ENCODE data around the gene ENDOG. TPM values are rescaled to one million over a fixed set of nuclear protein-coding genes. Genes with fewer than 3 reads are reported as not detected.

ENDOG gene
- total RNA-seq, 3 donors from 2014 or later (not counting 1 experiment from before 2014, with no cell fraction given): 6.7 to 12.5 (median 8.3) TPM

DNA sequence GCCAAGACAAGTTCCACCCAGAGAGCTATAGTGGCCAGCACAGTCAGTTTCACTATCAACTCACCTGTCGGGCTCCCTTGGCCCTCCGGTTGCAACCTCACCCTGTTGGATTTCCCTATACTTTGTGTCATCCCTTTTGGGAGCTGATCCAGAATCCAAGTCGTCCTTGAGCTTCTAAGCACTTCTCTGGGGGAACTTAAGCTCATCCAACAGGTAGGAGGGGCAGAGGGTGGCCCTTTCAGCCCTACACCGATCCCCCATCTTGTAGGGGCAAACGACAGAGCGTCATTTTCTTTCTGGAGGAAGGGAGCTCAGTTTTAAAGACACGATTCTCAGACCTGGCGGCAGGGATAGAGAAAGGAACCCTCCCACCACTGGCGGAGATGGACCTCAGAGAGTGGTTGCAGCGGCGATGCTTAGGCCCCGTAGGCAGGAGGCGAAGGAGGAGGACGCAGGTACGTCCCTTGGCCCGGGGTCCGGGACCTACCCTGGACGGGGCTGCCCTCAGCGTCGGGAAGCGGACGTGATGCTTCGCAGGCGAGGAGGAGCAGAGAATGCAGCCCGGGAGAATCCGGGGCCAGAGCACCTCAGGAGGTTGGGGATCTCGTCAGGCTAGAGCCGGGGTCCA, 47.1 kb upstream of the ENDOG start:
- H3K36me3 Mint-ChIP-seq: no peaks in the 10 kb centered on the region
- peak overlapping the region; percentile 97 for H3K4me3 Mint-ChIP-seq
- peaks cover 3% of the 10 kb centered on the region for H3K9me3 ChIP-seq (ENCODE audit: control insufficient read depth, insufficient read depth, low read length)
- intact Hi-C loops (cut with micrococcal nuclease): loop anchor here (1.0 to 5.0 kb wide), 2 partner anchors 16 to 49 kb away; partner anchors contain the start of genes TBC1D13 and ZDHHC12
- 1% methylated on average over 28 of the region's 28 CpGs for WGBS (ENCODE audit: insufficient coverage)
- ATAC-seq: peak; percentile 20 to 43 (median 22)
- peak overlapping the region; percentile 95 for H3K27ac ChIP-seq (ENCODE audit: low read length)
- peak in 1 of 2 donors; percentile 55 for DNase-seq
- TF ChIP-seq, protein P1, sequence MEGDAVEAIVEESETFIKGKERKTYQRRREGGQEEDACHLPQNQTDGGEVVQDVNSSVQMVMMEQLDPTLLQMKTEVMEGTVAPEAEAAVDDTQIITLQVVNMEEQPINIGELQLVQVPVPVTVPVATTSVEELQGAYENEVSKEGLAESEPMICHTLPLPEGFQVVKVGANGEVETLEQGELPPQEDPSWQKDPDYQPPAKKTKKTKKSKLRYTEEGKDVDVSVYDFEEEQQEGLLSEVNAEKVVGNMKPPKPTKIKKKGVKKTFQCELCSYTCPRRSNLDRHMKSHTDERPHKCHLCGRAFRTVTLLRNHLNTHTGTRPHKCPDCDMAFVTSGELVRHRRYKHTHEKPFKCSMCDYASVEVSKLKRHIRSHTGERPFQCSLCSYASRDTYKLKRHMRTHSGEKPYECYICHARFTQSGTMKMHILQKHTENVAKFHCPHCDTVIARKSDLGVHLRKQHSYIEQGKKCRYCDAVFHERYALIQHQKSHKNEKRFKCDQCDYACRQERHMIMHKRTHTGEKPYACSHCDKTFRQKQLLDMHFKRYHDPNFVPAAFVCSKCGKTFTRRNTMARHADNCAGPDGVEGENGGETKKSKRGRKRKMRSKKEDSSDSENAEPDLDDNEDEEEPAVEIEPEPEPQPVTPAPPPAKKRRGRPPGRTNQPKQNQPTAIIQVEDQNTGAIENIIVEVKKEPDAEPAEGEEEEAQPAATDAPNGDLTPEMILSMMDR (IDR thresholded peaks at IDR 0.05): no peak
- peaks cover 28 to 34% of the 10 kb centered on the region in 2 donors for H3K4me1 Mint-ChIP-seq
- peaks cover 0 to 5% of the 10 kb centered on the region in 2 donors for H3K27me3 Mint-ChIP-seq (ENCODE audit: low read depth in 2 of 2)
- peaks cover 25% of the 10 kb centered on the region for H3K4me1 ChIP-seq (ENCODE audit: control insufficient read depth, insufficient read depth, low read length)
- H3K36me3 ChIP-seq (ENCODE audit: control insufficient read depth, insufficient read depth, low read length): no peaks in the 10 kb centered on the region
- no peaks in the 10 kb centered on the region for H3K27me3 ChIP-seq (ENCODE audit: control insufficient read depth, insufficient read depth, low read length)
- peak overlapping the region; percentile 99 for H3K4me3 ChIP-seq (ENCODE audit: low read length)
- peaks cover 0 to 5% of the 10 kb centered on the region in 2 donors for H3K9me3 Mint-ChIP-seq
- H3K27ac Mint-ChIP-seq: peak overlapping the region; percentile 92 to 99

DNA sequence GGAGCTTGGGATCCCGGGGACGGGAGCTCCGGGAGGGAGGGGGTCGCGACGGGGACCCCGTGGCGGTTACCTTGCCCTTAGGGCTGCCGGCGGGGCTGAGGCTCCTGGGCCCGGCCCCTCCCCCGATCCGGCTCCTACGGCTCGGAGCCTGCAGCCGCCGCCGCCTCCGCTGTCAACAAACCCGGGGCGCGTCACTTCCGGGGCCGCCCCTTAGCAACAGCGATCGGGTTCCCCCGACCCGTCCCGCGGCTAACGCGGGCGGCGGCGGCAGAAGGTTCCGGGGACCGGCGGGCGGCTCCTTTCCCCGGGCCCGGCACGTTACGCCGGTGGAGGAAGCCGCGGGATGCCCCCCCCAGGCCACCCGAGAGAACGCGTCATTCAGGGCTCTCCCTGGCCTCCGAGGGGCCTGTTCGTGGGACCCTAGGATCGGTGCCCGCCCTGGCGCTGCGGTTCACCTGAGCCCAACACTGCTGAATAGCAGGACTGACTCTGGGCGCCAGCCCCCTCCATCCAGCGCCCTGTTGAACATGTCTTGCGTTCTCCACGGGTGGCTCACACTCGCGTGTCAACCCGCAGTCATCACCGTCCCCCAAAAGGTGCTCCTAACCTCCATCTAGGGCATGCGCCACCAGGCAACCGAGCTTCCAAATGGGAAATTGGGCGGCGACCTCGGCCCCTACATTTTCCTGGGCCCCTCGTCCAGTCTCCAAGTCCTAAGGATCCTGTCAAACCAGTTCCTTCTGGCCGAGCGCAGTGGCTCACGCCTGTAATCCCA, 46.4 kb upstream of the ENDOG start, which contains the start of gene ZER1:
TSS of gene ZER1 (minus strand) at position 183 of the 775 bp plus-strand sequence. CDS start 16,362 bp downstream, outside the sequence.
- Histone ChIP-seq H3K4me3 (ENCODE audit: low read length) (peak within 1 kb of the TSS; percentile 99), H3K4me1 (ENCODE audit: control insufficient read depth, insufficient read depth, low read length) (peaks cover 25% of the 10 kb centered on the region), H3K27ac (ENCODE audit: low read length) (peak within 1 kb of the TSS; percentile 95), H3K36me3 (ENCODE audit: control insufficient read depth, insufficient read depth, low read length) (no peaks in the 10 kb centered on the region), H3K27me3 (ENCODE audit: control insufficient read depth, insufficient read depth, low read length) (no peaks in the 10 kb centered on the region), H3K9me3 (ENCODE audit: control insufficient read depth, insufficient read depth, low read length) (peaks cover 6% of the 10 kb centered on the region)
- intact Hi-C loops (cut with micrococcal nuclease): loop anchor here (1.0 to 5.0 kb wide), 2 partner anchors 15 to 50 kb away; partner anchors contain the start of genes TBC1D13 and ZDHHC12
- Mint-ChIP-seq H3K27ac (peak within 1 kb of the TSS; percentile 92 to 99), H3K27me3 (ENCODE audit: low read depth in 2 of 2) (peaks cover 0 to 5% of the 10 kb centered on the region in 2 donors), H3K4me3 (peak within 1 kb of the TSS; percentile 97), H3K9me3 (peaks cover 0 to 5% of the 10 kb centered on the region in 2 donors), H3K36me3 (no peaks in the 10 kb centered on the region), H3K4me1 (peaks cover 28 to 34% of the 10 kb centered on the region in 2 donors)
- WGBS (ENCODE audit: insufficient coverage): 3% methylated on average over 72 of the region's 72 CpGs
- ATAC-seq (peak; percentile 90 to 97 (median 93)), DNase-seq (peak; percentile 95 to 96)
- TF ChIP-seq, protein P1 (IDR thresholded peaks at IDR 0.05): no peak

DNA sequence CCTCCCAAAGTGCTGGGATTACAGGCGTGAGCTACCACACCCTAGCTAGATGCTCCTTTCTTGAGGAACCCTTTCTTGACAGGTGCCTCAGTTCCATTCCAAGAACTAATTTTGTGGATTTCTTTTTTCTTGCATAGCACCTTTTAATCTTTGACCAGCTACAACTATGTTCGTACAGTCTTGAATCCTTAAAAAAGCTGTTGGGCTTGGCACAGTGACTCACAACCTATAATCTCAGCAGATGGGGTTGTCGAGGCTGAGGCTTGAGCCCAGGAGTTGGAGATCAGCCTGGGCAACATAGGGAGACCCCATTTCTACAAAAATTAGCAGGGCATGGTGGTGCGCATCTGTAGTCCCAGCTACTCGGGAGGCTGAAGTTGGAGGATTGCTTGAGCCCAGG, 45.3 kb upstream of the ENDOG start:
- Histone ChIP-seq H3K9me3 (ENCODE audit: control insufficient read depth, insufficient read depth, low read length) (peaks cover 6% of the 10 kb centered on the region), H3K4me1 (ENCODE audit: control insufficient read depth, insufficient read depth, low read length) (peaks cover 25% of the 10 kb centered on the region), H3K27me3 (ENCODE audit: control insufficient read depth, insufficient read depth, low read length) (no peaks in the 10 kb centered on the region), H3K4me3 (ENCODE audit: low read length) (no peak overlapping the region), H3K36me3 (ENCODE audit: control insufficient read depth, insufficient read depth, low read length) (no peaks in the 10 kb centered on the region), H3K27ac (ENCODE audit: low read length) (no peak overlapping the region)
- H3K36me3 Mint-ChIP-seq: no peaks in the 10 kb centered on the region
- H3K4me3 Mint-ChIP-seq: peak overlapping the region; percentile 97
- no peak for ATAC-seq
- WGBS (ENCODE audit: insufficient coverage): 88% methylated on average over 5 of the region's 5 CpGs
- TF ChIP-seq, protein P1 (IDR thresholded peaks at IDR 0.05): no peak
- no peak for DNase-seq
- peak overlapping the region; percentile 92 to 99 for H3K27ac Mint-ChIP-seq
- H3K4me1 Mint-ChIP-seq: peaks cover 28% of the 10 kb centered on the region in 2 donors
- peaks cover 0 to 5% of the 10 kb centered on the region in 2 donors for H3K27me3 Mint-ChIP-seq (ENCODE audit: low read depth in 2 of 2)
- peaks cover 0 to 5% of the 10 kb centered on the region in 2 donors for H3K9me3 Mint-ChIP-seq
- intact Hi-C loops (cut with micrococcal nuclease): loop anchor here (5.0 kb wide), 1 partner anchor 51 kb away; the partner anchor contains the start of gene ZDHHC12
